ENCODE results near the gene MEG3. TPM values are rescaled to one million over a fixed set of nuclear protein-coding genes. Genes with fewer than 3 reads are reported as not detected.

MEG3 gene
- total and polyA plus RNA-seq, 2 of the 4 experiments (the other 2 are of a cell fraction): 31.5 to 556 TPM

GRCh38 chr14:100896369-100897060 is 70.6 kb downstream of the MEG3 start:
- no peak overlapping the region for H3K27ac ChIP-seq (ENCODE audit: insufficient read depth, low read length)
- no peak overlapping the region for H4K91ac ChIP-seq (ENCODE audit: insufficient read depth, low read depth, low read length)
- in situ Hi-C loops (cut with MboI; ENCODE audit: low sequenced_read_pairs): no loop called here
- H2BK15ac ChIP-seq (ENCODE audit: low read depth, low read length): no peak overlapping the region
- ChIA-PET CTCF (no interaction called here), POLR2A (ENCODE audit: unreplicated experiment) (no interaction called here)
- dilution Hi-C loops (cut with HindIII; ENCODE audit: low sequenced_read_pairs, unreplicated experiment): no loop called here
- no peak overlapping the region for H3K23ac ChIP-seq (ENCODE audit: low read depth, low read length)
- intact Hi-C loops (cut with micrococcal nuclease): no loop called here
- TF ChIP-seq CHD1 (IDR thresholded peaks at IDR 0.05; ENCODE audit: low read depth, low read length) (no peak), NFE2L2 (IDR thresholded peaks at IDR 0.05; ENCODE audit: low read depth, low read length) (no peak), CTCF (conservative IDR thresholded peaks at IDR 0.05; ENCODE audit: low read depth, low read length) (no peak), FOS (IDR thresholded peaks at IDR 0.05; ENCODE audit: low read depth, low read length) (no peak)
- no peak overlapping the region for H3K4me2 ChIP-seq (ENCODE audit: low read depth, low read length)
- no TSS peak for BruUV-seq (replicated peaks)
- ATAC-seq (ENCODE audit: low read depth) (no peak), DNase-seq (no peak)
- peaks cover 6% of the 10 kb centered on the region; the same call in 1 of the 2 replicates for H3K27me3 ChIP-seq (ENCODE audit: control insufficient read depth, insufficient read depth, low read length)
- no peaks in the 10 kb centered on the region for H3K9me3 ChIP-seq (ENCODE audit: control insufficient read depth, insufficient read depth, low read length)
- no peak overlapping the region for H3K4me3 ChIP-seq (ENCODE audit: insufficient read depth, low read depth, low read length)
- H3K18ac ChIP-seq (ENCODE audit: low read depth, low read length): no peak overlapping the region
- no peaks in the 10 kb centered on the region for H3K9me1 ChIP-seq (ENCODE audit: insufficient read depth, low read length)
- H3K4me1 ChIP-seq (ENCODE audit: control insufficient read depth, insufficient read depth, low read length): no peaks in the 10 kb centered on the region; the same call in 1 of the 2 replicates
- no peak overlapping the region for H2AK5ac ChIP-seq (ENCODE audit: low read depth, low read length)
- no peak overlapping the region for H2BK5ac ChIP-seq (ENCODE audit: low read depth, low read length, poor library complexity, severe bottlenecking)
- no peak overlapping the region for H4K5ac ChIP-seq (ENCODE audit: low read depth, low read length)
- peaks cover 7 to 32% of the 10 kb centered on the region in 2 experiments; a peak in 3 of 4 replicates for H3K79me1 ChIP-seq (ENCODE audit: low read depth in 1 of 2, low read length in 2 of 2)
- H2AFZ ChIP-seq (replicated peaks; ENCODE audit: low read length, poor library complexity): no peak overlapping the region
- 36% methylated on average over 3 of the region's 22 CpGs; no CpG with 5 or more reads in 1 of the 2 experiments for WGBS, 2 experiments (ENCODE audit: extremely low coverage in 2 of 2, insufficient read length in 1 of 2)
- no peak overlapping the region for H3K4ac ChIP-seq (ENCODE audit: low read depth, low read length)
- no peak overlapping the region for H3K56ac ChIP-seq (ENCODE audit: extremely low read depth, insufficient read depth, low read length)
- no peak overlapping the region for H4K8ac ChIP-seq (ENCODE audit: low read depth in 2 of 2, low read length in 2 of 2)
- no peak overlapping the region for H2AK9ac ChIP-seq (replicated peaks; ENCODE audit: low read depth, low read length, poor library complexity)
- peaks cover 35% of the 10 kb centered on the region for H4K20me1 ChIP-seq (ENCODE audit: insufficient read depth, low read length)
- no peak overlapping the region for H2BK20ac ChIP-seq (ENCODE audit: low read depth, low read length)
- peaks cover 70% of the 10 kb centered on the region for H3K36me3 ChIP-seq (ENCODE audit: control insufficient read depth, insufficient read depth, low read length)
- H3K14ac ChIP-seq (replicated peaks; ENCODE audit: low read depth, low read length): no peak overlapping the region
- H2BK120ac ChIP-seq (ENCODE audit: low read depth, low read length): no peak overlapping the region
- no peak overlapping the region for H3K9ac ChIP-seq (ENCODE audit: low read depth, low read length)
